T-helper 17 cell (primary cell): ENCODE measurements around the gene TMA7. TPM values are rescaled to one million over a fixed set of nuclear protein-coding genes. Genes with fewer than 3 reads are reported as not detected.

Experiments
- ATAC-seq: fragments of 150-1000 bp; cut with Tn5 transposase; 2 replicates; pipeline ENCODE4 v1.10.0; 2021; ENCODE audit warnings: mild to moderate bottlenecking, moderate library complexity
- DNase-seq, 3 donors: peaks; one replicate each; pipeline versions ENCODE4 v3.0.0 to v3.0.0-alpha.2; 2020 to 2021
- H3K9me3 ChIP-seq: one replicate; pipeline ENCODE4 v1.7.0; 2013; ENCODE audit warnings: low read length, mild to moderate bottlenecking; ENCODE audit not compliant: control insufficient read depth, poor library complexity, severe bottlenecking
- H3K27ac Mint-ChIP-seq: one replicate; pipeline ENCODE4 v1.8.0; 2022; ENCODE audit warnings: mild to moderate bottlenecking, moderate library complexity, mixed read lengths
- H3K27me3 Mint-ChIP-seq: one replicate; pipeline ENCODE4 v1.8.0; 2022; ENCODE audit warnings: mixed read lengths
- H3K36me3 Mint-ChIP-seq: one replicate; pipeline ENCODE4 v1.8.0; 2022; ENCODE audit warnings: low read depth, mixed read lengths
- H3K4me1 Mint-ChIP-seq: one replicate; pipeline ENCODE4 v1.8.0; 2022; ENCODE audit warnings: mild to moderate bottlenecking, mixed read lengths
- H3K4me3 Mint-ChIP-seq: one replicate; pipeline ENCODE4 v1.8.0; 2022; ENCODE audit warnings: mild to moderate bottlenecking, moderate library complexity, mixed read lengths
- total RNA-seq, 4 donors: library from RNA in 2 of 4; stranded (reverse) in 2 of 4; gene quantifications; one replicate each; pipeline ENCODE4 v1.2.3 and lab custom pipeline; 2022 to 2026

TMA7 gene
- total RNA-seq, 2 donors from 2014 or later, result 226 to 233 TPM

DNA sequence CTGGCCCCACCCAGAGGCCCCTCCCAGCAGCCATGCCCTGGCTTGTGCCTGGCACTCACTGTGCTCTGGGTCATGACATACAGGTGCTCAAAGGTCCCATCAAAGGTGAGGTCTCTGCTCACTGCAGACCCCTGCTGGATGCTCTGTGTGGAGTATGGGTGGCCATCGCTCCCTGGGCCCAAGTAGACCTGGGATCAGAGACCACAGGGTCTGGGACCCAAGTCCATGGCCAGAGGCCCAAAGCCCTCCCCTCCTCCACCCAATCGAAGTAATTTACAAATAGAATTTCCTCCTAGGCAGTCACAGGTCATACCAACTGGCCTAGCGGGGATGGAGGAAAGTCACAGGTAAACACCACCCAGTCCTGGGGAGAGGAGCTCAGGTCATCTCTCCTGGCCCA is 17.8 kb upstream of the TMA7 start:
- no peak for DNase-seq
- Mint-ChIP-seq H3K4me1 (peaks cover 15% of the 10 kb centered on the region), H3K36me3 (no peaks in the 10 kb centered on the region), H3K27me3 (no peaks in the 10 kb centered on the region), H3K4me3 (no peak overlapping the region), H3K27ac (no peak overlapping the region)
- no peaks in the 10 kb centered on the region for H3K9me3 ChIP-seq
- ATAC-seq, result no peak

DNA sequence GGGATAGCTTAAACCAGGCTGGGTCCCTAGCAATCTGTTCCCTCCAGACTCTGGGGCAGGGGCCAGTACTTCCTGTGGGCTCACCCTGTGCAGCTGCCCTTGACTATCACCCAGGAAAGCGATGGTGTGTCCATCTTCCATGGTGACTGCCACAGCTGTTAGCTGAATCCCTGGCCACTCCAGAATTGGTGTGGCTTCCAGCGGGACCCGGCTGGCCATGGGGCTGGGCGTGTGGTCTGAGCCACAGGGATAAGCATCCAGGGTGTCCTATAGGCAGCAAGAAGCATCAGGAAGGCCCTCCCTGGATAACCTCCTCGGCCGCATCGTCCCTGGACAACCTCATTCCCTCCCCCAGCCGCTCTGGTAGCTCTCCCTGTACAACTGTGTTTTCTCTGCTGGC is 17.4 kb upstream of the TMA7 start:
- ATAC-seq (no peak), DNase-seq (no peak)
- Mint-ChIP-seq H3K27me3 (no peaks in the 10 kb centered on the region), H3K4me3 (no peak overlapping the region), H3K36me3 (no peaks in the 10 kb centered on the region), H3K4me1 (peaks cover 17% of the 10 kb centered on the region), H3K27ac (no peak overlapping the region)
- H3K9me3 ChIP-seq, result no peaks in the 10 kb centered on the region

DNA sequence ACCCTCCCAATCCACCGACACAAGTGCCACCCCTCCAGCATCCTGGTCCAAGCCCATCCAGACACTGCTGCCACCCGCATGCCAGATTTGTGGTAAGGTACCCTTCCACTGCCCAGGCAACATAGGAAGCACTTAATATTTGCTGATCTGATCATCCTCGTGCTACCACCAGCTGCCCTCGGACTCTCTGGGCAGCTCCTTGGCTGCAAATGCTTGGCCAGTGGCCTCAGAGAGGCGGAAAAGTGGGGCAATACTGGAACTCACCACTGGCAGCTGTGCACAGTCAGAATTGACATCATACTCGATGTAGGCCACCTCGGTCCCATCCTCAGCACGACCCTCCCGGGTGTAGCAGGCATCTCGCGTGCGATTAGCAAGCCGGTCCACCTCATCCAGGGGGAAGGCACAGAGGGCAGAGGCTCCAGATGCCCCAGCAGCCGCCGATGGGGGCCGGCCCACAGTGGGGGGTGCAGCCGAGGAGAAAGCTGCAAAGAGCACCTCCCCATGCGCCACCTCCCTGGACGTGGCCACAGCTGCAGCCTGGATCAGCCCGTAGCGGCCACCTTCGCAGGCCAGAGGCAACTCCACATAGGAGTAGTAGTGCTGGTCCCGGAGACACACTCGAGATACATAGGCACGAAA is 16.7 kb upstream of the TMA7 start:
- Mint-ChIP-seq H3K27ac (no peak overlapping the region), H3K4me1 (peaks cover 17% of the 10 kb centered on the region), H3K36me3 (no peaks in the 10 kb centered on the region), H3K27me3 (no peaks in the 10 kb centered on the region), H3K4me3 (no peak overlapping the region)
- DNase-seq (no peak), ATAC-seq (no peak)
- H3K9me3 ChIP-seq, result no peaks in the 10 kb centered on the region

DNA sequence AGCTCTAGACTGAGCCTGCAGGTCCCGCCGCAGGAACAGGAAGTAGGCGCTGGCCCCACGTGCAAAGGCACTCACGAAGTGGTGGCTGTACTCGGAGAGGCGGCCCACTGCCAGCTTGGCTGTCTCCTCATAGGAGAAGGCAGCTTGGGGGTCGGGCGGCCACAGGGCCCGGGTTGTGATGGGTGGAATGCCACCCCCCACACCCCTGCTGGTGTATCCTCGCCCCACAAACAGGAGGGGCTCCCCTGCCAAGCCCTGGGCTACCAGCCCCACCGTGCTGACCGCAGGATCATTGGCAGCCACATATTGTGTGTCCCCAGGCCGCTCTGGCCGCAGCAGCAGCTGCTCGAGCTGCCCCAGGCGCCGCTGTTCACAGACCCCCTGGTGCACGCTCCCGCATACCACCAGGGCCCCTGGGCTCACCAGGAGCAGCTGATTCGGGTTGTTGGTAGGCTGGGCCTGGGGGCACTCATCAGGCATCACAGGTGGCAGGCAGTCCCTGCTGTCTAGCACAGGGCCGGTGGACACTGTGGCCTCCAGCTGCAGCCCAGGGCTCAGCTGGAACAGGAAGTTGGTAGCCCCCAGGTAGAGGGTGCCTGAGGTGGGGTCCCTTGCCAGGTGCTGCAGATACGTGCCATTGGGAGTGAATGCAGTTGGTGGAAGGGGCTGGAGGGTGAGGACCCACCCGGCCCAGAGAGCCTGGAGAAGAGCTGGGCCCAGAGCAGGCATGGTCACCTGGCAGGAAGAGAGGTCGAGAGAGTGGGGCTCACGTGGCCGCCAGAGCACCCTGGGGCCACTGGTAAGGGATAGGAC is 16.0 kb upstream of the TMA7 start:
- H3K36me3 Mint-ChIP-seq, result no peaks in the 10 kb centered on the region
- peaks cover 17% of the 10 kb centered on the region for H3K4me1 Mint-ChIP-seq
- H3K27me3 Mint-ChIP-seq, result no peaks in the 10 kb centered on the region
- no peak for ATAC-seq
- peak overlapping the region; percentile 4 for H3K27ac Mint-ChIP-seq
- H3K4me3 Mint-ChIP-seq, result no peak overlapping the region
- no peak for DNase-seq
- no peaks in the 10 kb centered on the region for H3K9me3 ChIP-seq

DNA sequence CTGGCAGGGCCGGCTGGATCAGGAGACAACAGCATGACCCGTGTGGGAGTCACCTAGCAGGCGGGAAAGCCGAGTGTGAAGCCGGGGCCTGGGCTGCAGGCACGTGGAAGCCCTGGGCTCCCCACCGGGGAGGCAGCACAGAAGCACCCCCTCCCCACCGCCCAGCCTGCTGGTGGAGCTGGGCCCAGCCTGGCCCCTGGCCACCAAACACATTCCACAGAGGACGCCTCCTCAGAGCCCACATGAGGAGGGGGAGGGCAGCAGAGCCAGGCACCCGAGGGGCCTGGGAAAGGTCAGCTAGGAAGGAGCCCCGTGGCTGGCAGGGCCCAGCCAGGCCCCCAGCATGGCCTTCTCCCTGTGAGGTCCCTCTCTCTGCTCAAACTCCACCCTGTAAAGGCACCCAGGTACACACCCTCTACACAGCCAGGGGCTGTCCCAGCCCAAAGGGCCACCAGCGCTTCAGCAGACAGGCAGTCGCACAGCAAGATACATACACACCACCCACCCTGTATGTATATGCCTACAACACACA is 14.7 kb upstream of the TMA7 start:
- Mint-ChIP-seq H3K4me1 (peaks cover 23% of the 10 kb centered on the region), H3K4me3 (no peak overlapping the region), H3K27ac (no peak overlapping the region), H3K36me3 (no peaks in the 10 kb centered on the region), H3K27me3 (no peaks in the 10 kb centered on the region)
- ATAC-seq (no peak), DNase-seq (no peak)
- H3K9me3 ChIP-seq, result no peaks in the 10 kb centered on the region

GRCh38 chr3:48426401-48426909 is 13.6 kb upstream of the TMA7 start:
- DNase-seq (no peak), ATAC-seq (no peak)
- no peaks in the 10 kb centered on the region for H3K27me3 Mint-ChIP-seq
- H3K4me3 Mint-ChIP-seq, result no peak overlapping the region
- no peaks in the 10 kb centered on the region for H3K36me3 Mint-ChIP-seq
- no peaks in the 10 kb centered on the region for H3K9me3 ChIP-seq
- H3K27ac Mint-ChIP-seq, result no peak overlapping the region
- peaks cover 21% of the 10 kb centered on the region for H3K4me1 Mint-ChIP-seq

GRCh38 chr3:48426944-48427629 is 13.0 kb upstream of the TMA7 start:
- no peak for ATAC-seq
- H3K27me3 Mint-ChIP-seq, result no peaks in the 10 kb centered on the region
- H3K4me1 Mint-ChIP-seq, result peaks cover 18% of the 10 kb centered on the region
- H3K27ac Mint-ChIP-seq, result no peak overlapping the region
- H3K9me3 ChIP-seq, result no peaks in the 10 kb centered on the region
- DNase-seq, result no peak
- H3K36me3 Mint-ChIP-seq, result no peaks in the 10 kb centered on the region
- no peak overlapping the region for H3K4me3 Mint-ChIP-seq

GRCh38 chr3:48427630-48427962 is 12.5 kb upstream of the TMA7 start:
- DNase-seq (no peak), ATAC-seq (no peak)
- peak overlapping the region; percentile 63 for H3K4me3 Mint-ChIP-seq
- peaks cover 18% of the 10 kb centered on the region for H3K4me1 Mint-ChIP-seq
- H3K27ac Mint-ChIP-seq, result no peak overlapping the region
- H3K27me3 Mint-ChIP-seq, result no peaks in the 10 kb centered on the region
- no peaks in the 10 kb centered on the region for H3K9me3 ChIP-seq
- no peaks in the 10 kb centered on the region for H3K36me3 Mint-ChIP-seq

DNA sequence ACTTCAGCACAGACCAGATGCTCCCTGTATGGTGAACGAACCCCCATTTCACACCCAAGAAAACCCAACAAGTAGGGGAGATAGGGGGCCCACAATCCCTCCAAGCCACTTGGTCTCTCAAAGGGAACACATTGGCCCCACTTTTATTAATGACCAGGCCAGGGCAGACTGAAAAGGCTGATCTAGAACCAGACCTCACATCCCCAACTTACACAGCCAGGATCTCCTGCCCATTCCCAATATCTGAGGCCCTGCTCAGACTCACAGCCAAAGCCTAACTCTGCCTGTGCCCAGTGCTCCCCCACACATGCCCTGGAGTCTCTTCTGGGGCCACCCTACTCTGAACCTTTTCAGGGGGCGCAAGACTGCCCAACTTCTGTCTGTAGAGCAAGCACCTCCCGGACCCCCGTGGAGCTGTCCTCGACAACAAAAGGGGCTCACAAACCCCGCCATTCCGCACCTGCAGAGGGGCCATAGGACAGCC is 11.9 kb upstream of the TMA7 start:
- Mint-ChIP-seq H3K4me1 (peaks cover 16% of the 10 kb centered on the region), H3K36me3 (no peaks in the 10 kb centered on the region), H3K27me3 (no peaks in the 10 kb centered on the region), H3K4me3 (peak overlapping the region; percentile 63), H3K27ac (no peak overlapping the region)
- no peak for ATAC-seq
- no peaks in the 10 kb centered on the region for H3K9me3 ChIP-seq
- no peak for DNase-seq

DNA sequence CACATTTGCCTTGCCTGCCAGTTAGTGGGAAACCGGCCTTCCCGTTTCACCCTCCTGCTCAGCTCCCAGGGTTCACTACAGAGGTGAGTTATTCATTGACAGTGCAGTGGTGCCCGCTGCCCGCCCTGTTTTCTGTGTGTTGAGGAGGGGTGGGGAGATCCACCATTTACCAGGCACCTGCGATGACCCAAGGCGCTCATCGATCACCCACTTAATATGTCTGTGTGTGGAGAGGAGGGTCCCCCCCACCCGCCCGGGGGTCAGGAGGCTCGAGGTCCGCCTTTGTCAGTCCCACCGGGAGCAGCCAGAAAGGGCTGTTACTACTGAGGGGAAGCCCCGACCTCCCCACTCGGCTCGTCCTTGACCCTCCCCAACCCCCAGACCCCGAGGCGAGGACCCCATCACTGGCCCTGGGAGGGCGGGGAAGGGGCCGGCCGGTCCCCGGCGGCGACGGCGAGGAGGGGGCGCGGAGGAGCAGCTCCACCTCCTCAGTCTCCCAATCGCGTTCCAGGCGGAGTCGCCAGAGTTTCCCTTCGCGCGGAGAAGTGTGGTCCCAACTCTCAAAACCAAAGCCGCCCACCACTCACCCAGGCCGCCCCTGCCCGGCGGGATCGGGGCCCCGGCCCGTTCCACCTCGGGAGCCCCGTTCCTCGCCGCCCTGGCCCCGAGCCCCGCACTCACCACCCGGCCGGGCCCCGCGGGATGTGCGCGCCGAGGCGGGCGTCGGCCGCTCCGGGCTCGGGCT is 11.3 kb upstream of the TMA7 start:
- no peak overlapping the region for H3K27ac Mint-ChIP-seq
- no peak for DNase-seq

DNA sequence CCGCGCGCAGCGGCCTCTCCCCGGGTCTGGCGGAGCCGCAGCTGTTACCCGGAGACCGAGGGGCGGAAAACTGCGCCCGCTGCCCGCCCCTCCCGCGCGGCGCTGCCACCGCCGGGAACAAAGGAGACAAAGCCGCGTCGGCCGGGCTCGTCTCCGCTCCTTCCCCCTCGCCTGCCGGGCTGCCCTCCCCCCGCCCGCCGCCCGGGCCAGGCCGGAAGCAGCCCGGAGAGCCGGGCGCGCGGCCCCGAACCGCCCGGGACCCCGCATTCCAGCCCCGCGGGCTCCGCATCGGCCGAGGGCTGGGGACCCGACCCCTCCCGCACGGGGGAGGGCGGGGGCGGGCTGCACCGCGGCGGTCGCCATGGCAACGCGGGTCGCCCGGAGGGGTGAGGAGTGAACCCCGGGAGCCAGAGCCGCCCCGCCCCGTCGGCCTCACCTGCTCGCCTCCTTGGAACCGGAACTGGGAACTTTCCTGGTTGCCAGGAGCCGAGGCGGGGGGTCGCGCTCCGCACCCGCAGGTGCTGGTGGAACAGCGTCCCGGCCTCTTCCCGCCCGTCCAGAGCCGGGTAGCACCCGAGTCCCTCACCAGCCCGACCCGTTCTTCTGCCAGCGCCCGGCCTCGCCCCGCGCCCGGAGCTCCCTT is 10.6 kb upstream of the TMA7 start:
- H3K4me3 Mint-ChIP-seq, result peak overlapping the region; percentile 90

More for the DNA sequence above, 11.3 kb upstream of the TMA7 start:
- H3K4me1 Mint-ChIP-seq, result peaks cover 15% of the 10 kb centered on the region
- no peaks in the 10 kb centered on the region for H3K27me3 Mint-ChIP-seq
- H3K9me3 ChIP-seq, result no peaks in the 10 kb centered on the region
- peak; percentile 5 for ATAC-seq
- H3K36me3 Mint-ChIP-seq, result no peaks in the 10 kb centered on the region
- peak overlapping the region; percentile 63 for H3K4me3 Mint-ChIP-seq

GRCh38 chr3:48429960-48430707 is 9.9 kb upstream of the TMA7 start, which contains the start of gene PLXNB1:
TSS of gene PLXNB1 (minus strand) at chr3:48430086. CDS start at chr3:48424611, 5,475 bp downstream.
- Mint-ChIP-seq H3K4me3 (peak within 1 kb of the TSS; percentile 90), H3K4me1 (peaks cover 18% of the 10 kb centered on the region), H3K36me3 (no peaks in the 10 kb centered on the region), H3K27me3 (no peaks in the 10 kb centered on the region), H3K27ac (peak within 1 kb of the TSS; percentile 69)
- DNase-seq, result no peak
- H3K9me3 ChIP-seq, result no peaks in the 10 kb centered on the region
- no peak for ATAC-seq

More for the DNA sequence above, 10.6 kb upstream of the TMA7 start:
- H3K27me3 Mint-ChIP-seq, result no peaks in the 10 kb centered on the region
- H3K27ac Mint-ChIP-seq, result no peak overlapping the region
- DNase-seq (peak; percentile 54 to 71 (median 70)), ATAC-seq (peak; percentile 78)
- peaks cover 15% of the 10 kb centered on the region for H3K4me1 Mint-ChIP-seq
- H3K9me3 ChIP-seq, result no peaks in the 10 kb centered on the region
- H3K36me3 Mint-ChIP-seq, result no peaks in the 10 kb centered on the region
